Type B pancreatic cell (in vitro differentiated cells): ENCODE data around the gene TNFSF10. TPM values are rescaled to one million over a fixed set of nuclear protein-coding genes. Genes with fewer than 3 reads are reported as not detected.
A peak's percentile ranks its signal among the peaks of the same experiment; 100 is the strongest.

Experiments used
- DNase-seq: peaks from one replicate; pipeline ENCODE4 v3.0.0; 2021; ENCODE audit warnings: mixed read lengths; ENCODE audit not compliant: unreplicated experiment; ENCODE audit errors: extremely low spot score
- H3K27ac Mint-ChIP-seq: 2 replicates; pipeline ENCODE4 v1.8.0; 2021; ENCODE audit warnings: mild to moderate bottlenecking, mixed read lengths
- H3K27me3 Mint-ChIP-seq: 2 replicates; pipeline ENCODE4 v1.8.0; 2021; ENCODE audit warnings: mixed read lengths
- H3K36me3 Mint-ChIP-seq: 2 replicates; pipeline ENCODE4 v1.8.0; 2021; ENCODE audit warnings: mixed read lengths
- H3K4me1 Mint-ChIP-seq: one replicate; pipeline ENCODE4 v1.8.0; 2021; ENCODE audit warnings: mixed read lengths; ENCODE audit not compliant: unreplicated experiment
- H3K4me3 Mint-ChIP-seq: 2 replicates; pipeline ENCODE4 v1.8.0; 2021; ENCODE audit warnings: mild to moderate bottlenecking, mixed read lengths
- H3K9me3 Mint-ChIP-seq: 2 replicates; pipeline ENCODE4 v1.8.0; 2021; ENCODE audit warnings: mixed read lengths
- CTCF ChIP-seq: fragments of 200-600 bp; sonication (generic); conservative IDR thresholded peaks from 2 replicates; pipeline ENCODE4 v1.5.0; 2021; ENCODE audit warnings: antibody characterized with exemption, mild to moderate bottlenecking
- total RNA-seq: library from RNA; stranded (reverse); gene quantifications from 2 replicates; pipeline ENCODE4 v1.2.1, GENCODE V29; 2021; ENCODE audit warnings: low replicate concordance

Gene TNFSF10
- total RNA-seq, 1 donor from 2014 or later, result 48.1 TPM

- Mint-ChIP-seq H3K4me3 (no peak overlapping the region), H3K27me3 (no peaks in the 10 kb centered on the region), H3K4me1 (peaks cover 6% of the 10 kb centered on the region), H3K27ac (peak overlapping the region; percentile 34), H3K9me3 (no peaks in the 10 kb centered on the region), H3K36me3 (no peaks in the 10 kb centered on the region)
- no peak for TF ChIP-seq CTCF
- no peak for DNase-seq
These were observed 19.8 kb upstream of the TNFSF10 start for GRCh38 chr3:172542999-172543398.

DNA sequence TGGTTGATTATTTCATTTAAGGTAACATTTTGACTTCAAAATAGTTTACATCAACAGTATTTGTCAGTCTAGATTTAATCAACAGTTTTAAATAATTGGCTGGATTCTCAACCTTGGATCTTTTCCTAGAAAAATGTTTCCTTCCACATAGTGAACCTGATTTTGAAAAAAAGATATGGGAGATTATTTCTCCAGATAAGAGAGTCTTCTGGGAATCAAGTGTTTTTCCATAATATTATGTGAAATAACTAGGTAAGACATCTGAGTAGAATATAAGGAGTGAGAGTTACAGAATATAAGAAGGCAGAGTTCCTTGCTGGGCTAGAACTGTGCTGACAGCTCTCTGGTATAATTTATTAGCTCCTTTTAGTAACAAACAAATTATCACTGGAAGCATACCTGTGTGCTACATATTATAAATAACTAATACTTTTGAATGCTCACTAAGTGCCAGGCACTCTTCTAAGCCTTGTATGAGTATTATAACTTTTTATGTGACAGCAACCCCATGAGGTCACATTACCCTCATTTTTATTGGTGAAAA lies 18.8 kb upstream of the TNFSF10 start:
- H3K9me3 Mint-ChIP-seq, result no peaks in the 10 kb centered on the region
- no peak for DNase-seq
- no peaks in the 10 kb centered on the region for H3K36me3 Mint-ChIP-seq

GRCh38 chr3:172540049-172540448 lies 16.8 kb upstream of the TNFSF10 start:
- Mint-ChIP-seq H3K4me3 (no peak overlapping the region), H3K27ac (no peak overlapping the region), H3K27me3 (no peaks in the 10 kb centered on the region), H3K9me3 (no peaks in the 10 kb centered on the region), H3K4me1 (no peaks in the 10 kb centered on the region), H3K36me3 (no peaks in the 10 kb centered on the region)
- TF ChIP-seq CTCF, result no peak
- no peak for DNase-seq

More for the DNA sequence above, 18.8 kb upstream of the TNFSF10 start:
- peaks cover 6% of the 10 kb centered on the region for H3K4me1 Mint-ChIP-seq
- H3K27me3 Mint-ChIP-seq, result no peaks in the 10 kb centered on the region
- TF ChIP-seq CTCF, result no peak
- no peak overlapping the region for H3K27ac Mint-ChIP-seq
- H3K4me3 Mint-ChIP-seq, result no peak overlapping the region

- H3K27ac Mint-ChIP-seq, result no peak overlapping the region
- no peak for DNase-seq
- H3K9me3 Mint-ChIP-seq, result no peaks in the 10 kb centered on the region
- H3K4me3 Mint-ChIP-seq, result no peak overlapping the region
- TF ChIP-seq CTCF, result no peak
- H3K27me3 Mint-ChIP-seq, result no peaks in the 10 kb centered on the region
- no peaks in the 10 kb centered on the region for H3K36me3 Mint-ChIP-seq
- H3K4me1 Mint-ChIP-seq, result no peaks in the 10 kb centered on the region
These were observed 16.0 kb upstream of the TNFSF10 start for GRCh38 chr3:172539273-172539672.

- Mint-ChIP-seq H3K4me1 (no peaks in the 10 kb centered on the region), H3K27me3 (no peaks in the 10 kb centered on the region), H3K4me3 (no peak overlapping the region), H3K9me3 (no peaks in the 10 kb centered on the region), H3K36me3 (no peaks in the 10 kb centered on the region), H3K27ac (no peak overlapping the region)
- no peak for TF ChIP-seq CTCF
- no peak for DNase-seq
These were observed 15.3 kb upstream of the TNFSF10 start for GRCh38 chr3:172538368-172539151.
